GM23338 (cell line): ENCODE measurements around the gene CASS4. TPM values are rescaled to one million over a fixed set of nuclear protein-coding genes. Genes with fewer than 3 reads are reported as not detected.

Experiments used
- ATAC-seq: fragments of 200-7000 bp; cut with Tn5 transposase; 3 replicates; pipeline ENCODE4 v1.9.1; 2020
- DNase-seq: peaks from one replicate; pipeline ENCODE4 v3.0.0-alpha.2; 2015; ENCODE audit warnings: low spot score
- H2AFZ ChIP-seq: fragments of 200-600 bp; sonication (generic); 2 replicates; pipeline ENCODE4 v1.8.0; 2016; ENCODE audit warnings: antibody characterized with exemption, mild to moderate bottlenecking, moderate library complexity
- H3F3A ChIP-seq: fragments of 200-600 bp; sonication (generic); replicated peaks from 2 replicates; pipeline ENCODE4 v1.8.0; 2017; ENCODE audit warnings: antibody characterized with exemption, mixed run types, low read depth
- H3K27ac ChIP-seq: fragments of 200-600 bp; sonication (generic); 2 replicates; pipeline ENCODE4 v1.6.1; 2016; ENCODE audit warnings: low read depth
- H3K27me3 ChIP-seq: fragments of 200-600 bp; sonication (generic); 2 replicates; pipeline ENCODE4 v1.8.0; 2016; ENCODE audit warnings: mild to moderate bottlenecking, mixed run types, moderate library complexity; ENCODE audit not compliant: insufficient read depth
- H3K36me3 ChIP-seq: fragments of 200-600 bp; sonication (generic); 2 replicates; pipeline ENCODE4 v1.8.0; 2016; ENCODE audit warnings: mild to moderate bottlenecking; ENCODE audit not compliant: insufficient read depth
- H3K4me1 ChIP-seq: fragments of 200-600 bp; sonication (generic); 2 replicates; pipeline ENCODE4 v1.8.0; 2016; ENCODE audit warnings: mild to moderate bottlenecking, moderate library complexity; ENCODE audit not compliant: insufficient read depth
- H3K4me2 ChIP-seq: fragments of 200-600 bp; sonication (generic); 2 replicates; pipeline ENCODE4 v1.7.1; 2017; ENCODE audit warnings: mixed run types
- H3K4me3 ChIP-seq: fragments of 200-600 bp; sonication (generic); 2 replicates; pipeline ENCODE4 v1.6.1; 2016; ENCODE audit warnings: mixed run types
- H3K79me2 ChIP-seq: fragments of 200-600 bp; sonication (generic); replicated peaks from 2 replicates; pipeline ENCODE4 v1.8.0; 2017; ENCODE audit warnings: mild to moderate bottlenecking; ENCODE audit not compliant: insufficient read depth
- H3K9me2 ChIP-seq: fragments of 200-600 bp; sonication (generic); 2 replicates; pipeline ENCODE4 v1.8.0; 2017; ENCODE audit not compliant: insufficient read depth
- H4K20me1 ChIP-seq: fragments of 200-600 bp; sonication (generic); replicated peaks from 2 replicates; pipeline ENCODE4 v1.8.0; 2017; ENCODE audit warnings: mild to moderate bottlenecking; ENCODE audit not compliant: insufficient read depth
- H3K27ac Mint-ChIP-seq: 2 replicates; pipeline ENCODE4 v1.8.0; 2020; ENCODE audit warnings: inconsistent platforms, mild to moderate bottlenecking, moderate library complexity, mixed read lengths
- H3K27me3 Mint-ChIP-seq: 3 replicates; pipeline ENCODE4 v1.8.0; 2022; ENCODE audit warnings: low read depth, mild to moderate bottlenecking, moderate library complexity, mixed read lengths, inconsistent platforms; ENCODE audit not compliant: insufficient read depth, poor library complexity
- H3K36me3 Mint-ChIP-seq: 3 replicates; pipeline ENCODE4 v1.8.0; 2021; ENCODE audit warnings: low read depth, mild to moderate bottlenecking, inconsistent platforms, moderate library complexity, mixed read lengths
- H3K4me1 Mint-ChIP-seq: 3 replicates; pipeline ENCODE4 v1.8.0; 2020; ENCODE audit warnings: mild to moderate bottlenecking, inconsistent platforms, mixed read lengths
- H3K4me3 Mint-ChIP-seq: 3 replicates; pipeline ENCODE4 v1.8.0; 2021; ENCODE audit warnings: moderate library complexity, mild to moderate bottlenecking, inconsistent platforms, mixed read lengths
- H3K9me3 Mint-ChIP-seq: 3 replicates; pipeline ENCODE4 v1.8.0; 2020; ENCODE audit warnings: moderate library complexity, mild to moderate bottlenecking, inconsistent platforms, mixed read lengths
- CTCF ChIP-seq, 2 experiments: fragments of 200-600 bp in 1 of 2; sonication (generic) in 1 of 2; conservative IDR thresholded peaks; 2 replicates each; pipeline versions ENCODE4 v1.5.1 to v1.6.1; 2016 to 2017; ENCODE audit warnings: antibody characterized with exemption in 2 of 2, low read depth in 2 of 2, mild to moderate bottlenecking in 2 of 2, moderate library complexity in 1 of 2
- ETS1 ChIP-seq: IDR thresholded peaks from 2 replicates; pipeline ENCODE4 v1.6.1; 2016; ENCODE audit warnings: antibody characterized with exemption
- EZH2 ChIP-seq: fragments of 200-600 bp; sonication (generic); IDR thresholded peaks from one replicate; pipeline ENCODE4 v1.8.0; 2017; ENCODE audit warnings: antibody characterized with exemption, mild to moderate bottlenecking, low read depth; ENCODE audit not compliant: unreplicated experiment
- JUNB ChIP-seq: IDR thresholded peaks from one replicate; pipeline ENCODE4 v1.6.1; 2016; ENCODE audit warnings: antibody characterized with exemption; ENCODE audit not compliant: unreplicated experiment
- POLR2AphosphoS5 ChIP-seq: IDR thresholded peaks from 2 replicates; pipeline ENCODE4 v1.6.1; 2016; ENCODE audit warnings: antibody characterized with exemption, low read depth
- REST ChIP-seq: IDR thresholded peaks from one replicate; pipeline ENCODE4 v1.6.1; 2018; ENCODE audit warnings: antibody characterized with exemption; ENCODE audit not compliant: unreplicated experiment
- STAT1 ChIP-seq: IDR thresholded peaks from one replicate; pipeline ENCODE4 v1.6.1; 2016; ENCODE audit warnings: antibody characterized with exemption; ENCODE audit not compliant: unreplicated experiment
- ZNF114 ChIP-seq: fragments of 250-450 bp; sonication (Bioruptor Pico); IDR thresholded peaks from 2 replicates; pipeline ENCODE4 v1.5.0; 2020; ENCODE audit warnings: mild to moderate bottlenecking, moderate library complexity
- ZNF462 ChIP-seq: fragments of 250-450 bp; sonication (Bioruptor Pico); IDR thresholded peaks from 2 replicates; pipeline ENCODE4 v1.5.0; 2020; ENCODE audit warnings: mild to moderate bottlenecking, moderate library complexity
- polyA plus RNA-seq: library from polyadenylated mRNA; unstranded; fragments of >200 nt; fragmentation: Nextera tagmentation; extraction: Ambion mirVana; gene quantifications from 2 replicates; pipeline ENCODE4 v1.2.1, GENCODE V29; 2016
- total RNA-seq: library from RNA; depleted of rRNA; stranded (reverse); fragments of >200 nt; shearing (Covaris generic); gene quantifications from 2 replicates; pipeline ENCODE4 v1.2.3, GENCODE V29; 2014

CASS4 gene
- total and polyA plus RNA-seq, 2 experiments from 2014 or later = not detected

GRCh38 chr20:56371977-56372376, 40.1 kb upstream of the CASS4 start:
- no peak for ATAC-seq
- Mint-ChIP-seq H3K9me3 (no peaks in the 10 kb centered on the region), H3K4me3 (no peak overlapping the region), H3K36me3 (peaks cover 66% of the 10 kb centered on the region), H3K27me3 (peaks cover 4% of the 10 kb centered on the region), H3K4me1 (no peaks in the 10 kb centered on the region), H3K27ac (no peak overlapping the region)
- H3K4me1 ChIP-seq = no peaks in the 10 kb centered on the region
- no peak overlapping the region for H3K4me2 ChIP-seq
- H2AFZ ChIP-seq = no peak overlapping the region
- H3K27ac ChIP-seq = no peak overlapping the region
- TF ChIP-seq ZNF462 (CRISPR knock-in tag) (no peak), POLR2AphosphoS5 (no peak), REST (no peak), ETS1 (no peak), CTCF (conservative IDR thresholded peaks at IDR 0.05; ENCODE audit: low read depth in 2 of 2) (no peak), STAT1 (no peak), JUNB (no peak), EZH2 (no peak), ZNF114 (no peak)
- H3F3A ChIP-seq = no peaks in the 10 kb centered on the region; the same call in 1 of the 2 replicates
- H3K36me3 ChIP-seq = peaks cover 37% of the 10 kb centered on the region
- peaks cover 39% of the 10 kb centered on the region for H4K20me1 ChIP-seq
- no peak overlapping the region for H3K4me3 ChIP-seq
- no peaks in the 10 kb centered on the region for H3K27me3 ChIP-seq
- no peaks in the 10 kb centered on the region for H3K9me2 ChIP-seq
- H3K79me2 ChIP-seq = peaks cover 53% of the 10 kb centered on the region
- no peak for DNase-seq
